22Rv1 (cell line): ENCODE measurements around the gene COX5A.

Source experiments
- ZFX ChIP-seq: fragments of 450-650 bp; IDR thresholded peaks from 2 replicates; pipeline ENCODE4 v1.6.1; 2017; ENCODE audit warnings: antibody characterized with exemption, borderline replicate concordance
- TF ChIP-seq, protein P1 (sequence below): fragments of 450-650 bp; IDR thresholded peaks from 2 replicates; pipeline ENCODE4 v1.5.1; 2017; ENCODE audit warnings: mild to moderate bottlenecking

DNA sequence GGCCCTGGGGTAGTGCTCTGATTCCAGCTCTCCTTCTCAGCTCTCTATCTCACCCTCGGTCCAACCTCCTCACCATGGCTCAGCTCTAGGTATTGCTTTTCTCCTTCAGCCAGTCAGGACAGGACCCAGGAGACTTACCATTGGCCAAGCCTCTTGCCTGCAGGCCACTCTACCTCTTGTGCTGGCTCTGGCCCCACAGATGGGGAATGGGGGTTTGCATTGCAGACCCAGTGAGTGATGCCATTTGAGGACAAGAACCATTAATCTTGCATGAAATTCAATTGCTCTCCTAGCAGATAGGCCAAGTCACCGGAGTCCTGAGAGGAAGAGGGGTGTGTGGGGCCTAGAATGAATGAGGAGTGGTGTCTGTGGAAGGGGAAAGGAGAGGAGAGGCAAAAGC is 24.8 kb upstream of the COX5A start:
- TF ChIP-seq, protein P1, sequence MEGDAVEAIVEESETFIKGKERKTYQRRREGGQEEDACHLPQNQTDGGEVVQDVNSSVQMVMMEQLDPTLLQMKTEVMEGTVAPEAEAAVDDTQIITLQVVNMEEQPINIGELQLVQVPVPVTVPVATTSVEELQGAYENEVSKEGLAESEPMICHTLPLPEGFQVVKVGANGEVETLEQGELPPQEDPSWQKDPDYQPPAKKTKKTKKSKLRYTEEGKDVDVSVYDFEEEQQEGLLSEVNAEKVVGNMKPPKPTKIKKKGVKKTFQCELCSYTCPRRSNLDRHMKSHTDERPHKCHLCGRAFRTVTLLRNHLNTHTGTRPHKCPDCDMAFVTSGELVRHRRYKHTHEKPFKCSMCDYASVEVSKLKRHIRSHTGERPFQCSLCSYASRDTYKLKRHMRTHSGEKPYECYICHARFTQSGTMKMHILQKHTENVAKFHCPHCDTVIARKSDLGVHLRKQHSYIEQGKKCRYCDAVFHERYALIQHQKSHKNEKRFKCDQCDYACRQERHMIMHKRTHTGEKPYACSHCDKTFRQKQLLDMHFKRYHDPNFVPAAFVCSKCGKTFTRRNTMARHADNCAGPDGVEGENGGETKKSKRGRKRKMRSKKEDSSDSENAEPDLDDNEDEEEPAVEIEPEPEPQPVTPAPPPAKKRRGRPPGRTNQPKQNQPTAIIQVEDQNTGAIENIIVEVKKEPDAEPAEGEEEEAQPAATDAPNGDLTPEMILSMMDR, result no peak
- TF ChIP-seq ZFX, result no peak
